Inflammatory macrophage (primary cell): ENCODE results near the gene MRPS18A.

Experiments
- DNase-seq, 2 donors: peaks; one replicate each; pipeline ENCODE4 v3.0.0-alpha.2; 2020 to 2022

Gene MRPS18A

GRCh38 chr6:43697421-43697820 is 9.8 kb upstream of the MRPS18A start:
- DNase-seq, result no peak

DNA sequence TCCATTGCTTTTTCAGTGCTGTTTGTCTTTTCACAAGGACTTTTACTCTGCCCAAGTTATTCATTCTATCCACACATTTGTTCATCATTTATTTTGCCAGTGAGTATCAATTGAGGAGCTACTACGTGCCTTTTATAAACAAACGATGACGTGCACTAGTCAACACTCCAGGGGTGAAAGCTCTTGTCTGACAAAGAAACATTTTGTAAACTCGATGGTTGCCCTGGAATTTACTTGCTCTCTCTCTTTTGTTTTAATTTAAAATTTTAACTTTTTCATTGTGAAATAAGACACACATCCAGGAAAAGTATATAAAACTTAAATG is 8.3 kb upstream of the MRPS18A start:
- no peak for DNase-seq

DNA sequence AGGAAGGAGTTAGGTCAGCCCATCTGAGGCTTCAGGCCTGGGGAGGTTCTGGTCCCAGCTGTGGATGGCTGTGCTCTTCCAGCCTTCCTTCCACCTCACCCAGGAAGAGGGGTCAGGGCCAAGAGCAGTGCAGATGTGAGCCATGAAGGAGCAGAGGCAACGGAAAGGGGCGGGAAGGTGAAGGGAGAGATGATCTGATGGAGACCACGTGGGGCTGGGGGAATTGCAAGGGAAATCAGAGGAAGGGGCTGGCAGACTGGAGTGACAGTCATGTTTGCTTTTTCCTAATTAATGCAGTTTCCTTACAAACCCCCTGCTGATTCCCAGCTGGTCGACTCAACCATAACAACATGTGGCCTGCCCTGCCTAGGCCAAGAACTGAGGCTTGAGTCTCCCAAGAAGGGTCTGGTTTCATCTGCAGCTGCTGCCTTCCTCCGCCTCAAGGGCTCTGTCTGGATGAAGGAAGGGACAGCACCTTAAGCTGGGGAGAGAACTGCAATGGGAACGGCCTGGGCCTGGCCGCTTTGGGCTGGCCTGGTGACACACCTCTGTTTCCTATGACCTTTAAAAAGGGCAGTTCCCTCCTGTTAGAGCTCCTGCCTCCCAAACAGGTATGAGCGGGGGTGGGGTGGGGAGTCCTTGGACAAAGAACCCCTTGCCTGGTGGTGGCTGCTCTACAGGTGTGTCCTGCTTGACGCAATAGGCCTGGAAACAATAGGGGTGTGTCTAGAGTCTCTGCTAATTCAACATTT is 7.8 kb upstream of the MRPS18A start:
- no peak for DNase-seq

GRCh38 chr6:43689421-43689820 is 1.8 kb upstream of the MRPS18A start:
- no peak for DNase-seq

DNA sequence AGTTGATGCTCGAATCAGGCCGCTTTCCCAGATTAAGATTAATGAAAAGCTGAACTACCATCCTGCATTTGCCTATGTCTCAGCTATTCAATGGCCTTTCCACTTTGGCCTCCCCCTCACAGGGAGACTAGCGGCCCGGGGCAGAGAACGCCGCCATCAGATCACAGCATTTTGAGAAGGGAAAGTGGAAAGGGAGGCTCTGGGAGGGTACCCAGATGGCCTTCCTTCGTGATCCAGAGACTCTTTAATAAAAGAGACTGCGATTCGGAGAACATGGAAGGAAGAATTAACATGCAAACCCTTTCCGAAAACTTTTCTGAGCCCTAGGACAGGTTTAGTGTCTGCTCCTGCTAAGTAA is 533 bp downstream of the MRPS18A start:
- DNase-seq, result no peak

DNA sequence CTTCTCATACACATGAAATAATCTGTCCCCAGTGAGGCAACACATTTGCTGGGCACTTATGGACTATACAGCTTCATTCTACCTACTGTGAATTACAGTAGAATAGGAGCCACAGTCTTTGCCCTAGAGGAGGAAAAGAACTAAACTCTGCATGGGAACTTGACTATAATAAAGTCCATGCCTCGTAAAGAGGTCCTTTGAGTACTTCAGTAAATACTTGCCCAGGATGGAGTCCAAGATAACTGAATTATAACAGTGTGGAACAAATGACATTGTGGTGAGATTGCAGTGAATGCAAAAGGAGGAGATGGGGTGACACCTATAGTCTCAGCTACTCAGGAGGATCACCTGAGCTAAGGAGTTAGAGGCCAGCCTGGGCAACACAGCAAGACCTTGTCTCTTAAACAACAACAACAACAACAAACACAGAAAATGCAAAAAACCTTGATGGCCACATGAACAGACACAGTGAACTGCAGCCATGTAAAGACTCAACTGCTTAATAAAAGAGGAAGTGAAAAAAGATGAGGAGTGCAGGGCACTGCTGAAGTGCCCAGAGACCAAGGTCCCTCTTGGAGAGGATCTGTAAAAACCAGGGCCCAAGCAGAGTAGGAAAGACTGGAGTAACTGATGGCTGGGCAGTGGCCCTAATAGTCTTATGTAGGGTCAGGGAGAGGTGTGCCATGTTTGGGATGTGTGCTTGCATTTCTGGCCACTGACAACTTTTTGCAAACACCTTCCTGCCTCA is 3.7 kb downstream of the MRPS18A start:
- peak; percentile 25 to 27 for DNase-seq

GRCh38 chr6:43682724-43683429 is 4.7 kb downstream of the MRPS18A start:
- no peak for DNase-seq

- no peak for DNase-seq
Observed at GRCh38 chr6:43681303-43681702, 6.3 kb downstream of the MRPS18A start.

GRCh38 chr6:43680308-43681200 is 7.0 kb downstream of the MRPS18A start:
- DNase-seq, result no peak

GRCh38 chr6:43679057-43679456 is 8.5 kb downstream of the MRPS18A start:
- no peak for DNase-seq

DNA sequence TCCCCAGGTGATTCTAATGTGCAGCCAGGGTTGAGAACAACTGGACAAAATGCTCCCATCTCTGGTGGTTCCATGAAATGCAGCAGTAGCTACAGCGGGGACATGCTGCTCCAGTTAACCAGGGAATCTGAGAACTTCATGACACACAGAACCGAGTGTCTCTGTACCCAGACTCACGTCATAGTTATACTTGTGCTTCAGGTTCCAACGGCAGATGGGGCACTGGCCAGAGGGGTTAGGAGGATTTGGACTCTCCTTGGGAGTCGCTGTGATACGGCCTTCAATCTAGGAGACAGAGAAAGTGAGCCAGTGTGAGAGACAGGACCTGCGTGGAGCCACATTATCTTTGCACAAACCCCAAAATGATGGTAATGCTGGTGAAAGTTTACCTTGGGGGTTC is 9.2 kb downstream of the MRPS18A start:
- no peak for DNase-seq

DNA sequence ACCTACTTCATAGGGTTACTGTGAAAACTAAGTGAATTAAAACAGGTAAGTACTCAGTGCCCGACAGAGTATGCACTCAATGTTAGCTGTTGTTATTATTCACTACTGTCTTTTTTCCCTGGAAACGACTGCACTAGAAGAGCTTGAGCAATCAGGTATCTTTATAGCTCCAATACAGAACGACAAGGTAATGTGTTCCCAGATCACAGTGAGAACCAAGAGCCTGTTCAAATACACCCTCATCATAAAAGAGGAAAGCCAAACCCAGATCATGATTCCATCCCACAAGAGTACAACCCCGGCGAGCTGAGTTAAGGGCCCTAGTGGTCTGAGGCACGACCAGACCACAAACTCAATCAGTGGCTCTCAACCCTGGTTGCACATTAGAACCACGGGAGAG is 9.8 kb downstream of the MRPS18A start:
- no peak for DNase-seq

GRCh38 chr6:43676962-43677606 is 10.5 kb downstream of the MRPS18A start:
- no peak for DNase-seq

DNA sequence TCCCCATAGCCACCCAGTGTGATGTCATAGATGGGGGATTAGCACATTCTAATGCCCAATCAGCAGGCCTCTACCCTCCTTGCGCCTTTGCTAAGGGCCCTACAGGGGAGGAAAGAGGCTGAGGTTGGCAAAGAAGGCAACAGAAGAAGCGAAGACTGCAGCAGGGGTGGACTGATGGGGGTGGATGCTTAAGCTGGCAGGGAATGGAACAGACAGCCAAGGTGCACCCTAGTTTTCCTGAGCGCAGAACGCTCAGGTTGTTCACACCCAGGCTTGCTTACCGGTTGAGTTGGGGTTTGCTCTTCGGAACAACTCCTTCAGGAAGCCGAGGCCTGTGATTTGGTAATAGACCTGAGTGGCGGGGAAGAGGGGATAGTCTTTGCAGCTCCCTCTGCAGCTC is 12.7 kb downstream of the MRPS18A start:
- no peak for DNase-seq

- DNase-seq, result no peak
Observed at GRCh38 chr6:43674291-43674690, 13.3 kb downstream of the MRPS18A start.

- DNase-seq, result no peak
Observed at GRCh38 chr6:43673444-43674084, 14.0 kb downstream of the MRPS18A start.

DNA sequence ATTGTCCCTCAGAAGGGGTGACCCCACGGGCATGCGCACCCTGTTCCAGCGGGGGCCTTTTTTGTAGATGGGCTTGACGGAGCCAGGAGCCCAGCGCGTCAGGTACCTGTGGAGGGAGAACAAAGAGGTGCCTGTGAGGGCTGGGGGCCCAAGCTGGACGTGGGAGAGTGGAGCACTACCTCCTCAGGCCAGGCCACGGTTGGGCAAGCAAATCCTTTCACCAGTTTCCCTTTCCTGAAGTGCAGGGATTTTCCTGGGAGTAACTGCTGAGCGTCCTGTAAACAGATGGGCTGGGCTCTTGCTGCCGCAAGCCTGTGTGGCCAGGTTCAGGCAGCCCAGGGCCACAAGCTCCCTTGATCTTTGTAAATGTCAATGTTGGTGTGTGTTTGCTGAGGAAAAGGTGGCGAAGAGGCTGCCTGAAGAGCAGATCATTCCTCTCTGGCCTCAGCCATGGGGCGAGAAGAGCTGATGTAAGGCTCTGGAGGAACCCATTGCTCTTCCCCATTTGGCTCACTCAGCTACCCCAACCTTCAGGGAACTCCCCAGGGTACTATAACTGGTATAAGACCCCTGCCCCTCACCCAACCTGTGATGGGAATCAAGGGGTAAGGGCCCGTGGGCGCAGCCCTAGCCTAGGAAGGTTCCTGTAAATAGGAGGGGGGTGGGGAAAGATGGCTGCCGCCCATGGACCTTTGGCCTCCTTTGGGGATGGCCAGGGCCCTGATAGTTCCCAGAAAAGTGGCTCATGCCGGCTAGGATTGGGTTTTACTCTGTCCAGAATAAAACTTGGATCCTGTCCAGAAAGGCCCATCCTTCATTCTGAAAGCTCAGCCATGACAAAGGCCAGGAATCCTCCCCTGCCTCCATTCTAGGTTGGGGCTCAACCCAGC is 15.5 kb downstream of the MRPS18A start:
- DNase-seq, result no peak

- no peak for DNase-seq
Observed at GRCh38 chr6:43671011-43671800, 16.4 kb downstream of the MRPS18A start.

DNA sequence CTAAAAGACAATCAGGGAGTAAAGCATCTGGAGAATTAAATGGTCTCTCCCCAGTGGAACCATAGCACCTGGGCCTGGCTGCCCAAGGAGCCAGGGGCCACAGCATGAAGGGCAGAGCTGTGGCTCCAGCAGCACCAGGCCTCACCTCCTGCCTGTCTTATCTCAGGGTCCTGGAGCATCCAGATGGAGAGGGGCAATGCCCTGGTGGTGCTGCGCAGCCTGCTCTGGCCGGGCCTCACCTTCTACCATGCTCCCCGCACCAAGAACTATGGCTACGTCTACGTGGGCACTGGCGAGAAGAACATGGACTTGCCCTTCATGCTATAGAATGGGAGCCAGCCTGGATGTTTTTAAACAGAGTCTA is 17.0 kb downstream of the MRPS18A start:
- DNase-seq, result no peak
